NCI-H446 (cell line): Measurements from ENCODE around the gene WIPF3.
"Not testable (repeated sequence)": the region's sequence is repeated elsewhere in the genome, so short reads cannot be mapped to it uniquely, and the experiment has no call there.

Experiments used
- DNase-seq, 2 experiments: peaks; one replicate each; lab custom pipeline; 2025; lab: John Stamatoyannopoulos, UW

The WIPF3 gene

GRCh38 chr7:29881724-29882123 lies 75.4 kb downstream of the WIPF3 start:
- no peak for DNase-seq

GRCh38 chr7:29882481-29882880 lies 76.2 kb downstream of the WIPF3 start:
- no peak for DNase-seq

GRCh38 chr7:29883462-29884398 lies 77.4 kb downstream of the WIPF3 start:
- no peak for DNase-seq

GRCh38 chr7:29884399-29885272 lies 78.3 kb downstream of the WIPF3 start:
- peak in 1 of 2 experiments; percentile 42 for DNase-seq

- DNase-seq = no peak
Observed at GRCh38 chr7:29885626-29886025, 79.3 kb downstream of the WIPF3 start.

GRCh38 chr7:29886827-29887226 lies 80.5 kb downstream of the WIPF3 start:
- no peak for DNase-seq

- DNase-seq = no peak
Observed at GRCh38 chr7:29888006-29888405, 81.7 kb downstream of the WIPF3 start.

- no peak for DNase-seq
Observed at GRCh38 chr7:29889288-29889687, 83.0 kb downstream of the WIPF3 start.

- DNase-seq = no peak
Observed at GRCh38 chr7:29890251-29890650, 83.9 kb downstream of the WIPF3 start.

- not testable (repeated sequence) for DNase-seq
Observed at GRCh38 chr7:29890786-29891185, 84.5 kb downstream of the WIPF3 start.

GRCh38 chr7:29891766-29892165 lies 85.5 kb downstream of the WIPF3 start:
- no peak for DNase-seq

GRCh38 chr7:29892231-29892630 lies 85.9 kb downstream of the WIPF3 start:
- DNase-seq = no peak

- no peak for DNase-seq
Observed at GRCh38 chr7:29893351-29893965, 87.2 kb downstream of the WIPF3 start.

GRCh38 chr7:29894256-29894655 lies 87.9 kb downstream of the WIPF3 start:
- DNase-seq = no peak

- DNase-seq = no peak
Observed at GRCh38 chr7:29895559-29895958, 89.3 kb downstream of the WIPF3 start.

GRCh38 chr7:29896685-29897411 lies 90.5 kb downstream of the WIPF3 start:
- no peak for DNase-seq

- no peak for DNase-seq
Observed at GRCh38 chr7:29898301-29898700, 92.0 kb downstream of the WIPF3 start.

- DNase-seq = no peak
Observed at GRCh38 chr7:29900745-29901144, 94.4 kb downstream of the WIPF3 start.

- no peak for DNase-seq
Observed at GRCh38 chr7:29906200-29907022, 100.1 kb downstream of the WIPF3 start.

GRCh38 chr7:29914180-29914579 lies 107.9 kb downstream of the WIPF3 start:
- DNase-seq = no peak
